ENCODE data around the gene SCUBE3.
A peak's percentile ranks its signal among the peaks of the same experiment; 100 is the strongest.

SCUBE3 gene

DNA sequence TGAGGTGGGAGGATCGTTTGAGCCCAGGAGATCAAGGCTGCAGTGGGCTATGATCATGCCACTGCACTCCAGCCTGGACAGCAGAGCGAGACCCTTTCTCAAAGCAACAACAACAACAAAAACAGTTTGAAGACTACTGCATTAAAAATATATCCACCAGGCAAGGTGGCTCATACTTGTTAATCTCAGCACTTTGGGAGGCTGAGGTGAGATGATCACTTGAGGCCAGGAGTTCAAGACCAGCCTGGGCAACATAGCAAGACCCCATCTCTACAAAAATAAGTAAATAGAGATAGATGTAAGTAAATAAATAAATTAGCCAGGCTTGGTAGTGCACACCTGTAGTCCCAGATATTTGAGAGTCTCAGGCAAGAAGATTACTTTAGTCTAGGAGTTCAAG lies 58.2 kb downstream of the SCUBE3 start:
- DNase-seq (ENCODE audit: low spot score): no peak

- no peak for DNase-seq (ENCODE audit: low spot score)
Observed at GRCh38 chr6:35273822-35274559, 60.2 kb downstream of the SCUBE3 start.

DNA sequence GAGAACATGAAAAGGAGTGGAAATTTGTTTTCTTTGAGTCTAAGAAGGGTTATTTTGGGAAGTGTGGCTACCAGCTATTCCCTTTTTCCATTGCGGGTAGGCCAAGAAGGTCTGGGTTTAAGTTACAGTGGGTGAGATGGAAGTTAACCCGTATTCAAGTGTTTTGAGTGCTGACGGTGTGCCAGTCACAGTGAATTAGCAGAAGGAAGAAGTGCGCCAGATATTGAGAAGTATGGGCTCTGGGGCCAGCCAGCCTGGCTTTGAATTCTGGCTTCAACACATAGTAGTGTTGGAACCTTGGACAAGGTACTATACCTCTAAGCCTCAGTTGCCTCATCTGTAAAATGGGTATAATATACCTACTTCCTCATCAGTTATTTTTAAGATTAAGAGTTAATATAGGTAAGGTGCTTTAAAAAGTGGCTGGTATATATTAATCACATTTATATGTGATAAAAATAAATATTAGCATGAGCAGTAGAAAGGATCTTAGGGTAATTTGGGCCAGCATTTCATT lies 62.0 kb downstream of the SCUBE3 start:
- no peak for DNase-seq (ENCODE audit: low spot score)

GRCh38 chr6:35278708-35279107 lies 65.0 kb downstream of the SCUBE3 start:
- DNase-seq (ENCODE audit: low spot score): no peak

- no peak for DNase-seq (ENCODE audit: low spot score)
Observed at GRCh38 chr6:35280903-35281302, 67.1 kb downstream of the SCUBE3 start.

GRCh38 chr6:35282472-35282871 lies 68.7 kb downstream of the SCUBE3 start:
- DNase-seq (ENCODE audit: low spot score): no peak

- DNase-seq (ENCODE audit: low spot score): no peak
Observed at GRCh38 chr6:35283361-35283760, 69.6 kb downstream of the SCUBE3 start.

DNA sequence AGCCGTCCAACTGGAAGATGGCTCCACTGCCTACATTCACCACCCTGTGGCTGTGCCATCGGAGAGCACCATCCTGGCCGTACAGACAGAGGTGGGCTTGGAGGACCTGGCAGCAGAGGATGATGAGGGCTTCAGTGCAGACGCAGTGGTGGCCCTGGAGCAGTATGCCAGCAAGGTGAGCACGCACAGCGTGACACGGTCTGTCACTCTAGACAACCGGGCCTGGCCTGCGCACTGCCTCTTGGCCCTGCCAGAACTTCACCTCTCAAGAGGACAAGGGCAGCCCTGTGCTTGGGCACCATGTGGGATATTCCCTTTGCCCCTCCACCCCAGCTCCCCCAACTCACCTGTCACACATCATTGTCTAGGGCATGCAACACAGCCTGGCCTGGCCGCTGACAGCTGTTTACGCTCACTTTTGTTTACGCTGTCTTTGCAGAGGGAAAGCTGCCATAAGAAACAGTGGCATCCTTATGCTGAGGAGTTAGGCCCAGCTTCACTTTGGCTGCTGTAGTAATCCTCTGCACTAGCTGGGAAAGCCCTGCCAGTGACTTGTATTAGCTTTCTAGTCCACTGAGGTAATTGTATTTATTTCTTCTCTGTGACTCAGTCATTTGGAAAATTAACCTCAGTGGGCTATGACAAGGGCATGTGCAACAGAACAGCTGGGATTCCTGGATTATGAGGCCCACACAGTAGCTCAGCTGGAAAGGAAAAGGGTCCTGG lies 74.1 kb downstream of the SCUBE3 start:
- no peak for DNase-seq (ENCODE audit: low spot score)

GRCh38 chr6:35288834-35289233 lies 75.1 kb downstream of the SCUBE3 start:
- no peak for DNase-seq (ENCODE audit: low spot score)

- no peak for DNase-seq (ENCODE audit: low spot score)
Observed at GRCh38 chr6:35291491-35291890, 77.7 kb downstream of the SCUBE3 start.

DNA sequence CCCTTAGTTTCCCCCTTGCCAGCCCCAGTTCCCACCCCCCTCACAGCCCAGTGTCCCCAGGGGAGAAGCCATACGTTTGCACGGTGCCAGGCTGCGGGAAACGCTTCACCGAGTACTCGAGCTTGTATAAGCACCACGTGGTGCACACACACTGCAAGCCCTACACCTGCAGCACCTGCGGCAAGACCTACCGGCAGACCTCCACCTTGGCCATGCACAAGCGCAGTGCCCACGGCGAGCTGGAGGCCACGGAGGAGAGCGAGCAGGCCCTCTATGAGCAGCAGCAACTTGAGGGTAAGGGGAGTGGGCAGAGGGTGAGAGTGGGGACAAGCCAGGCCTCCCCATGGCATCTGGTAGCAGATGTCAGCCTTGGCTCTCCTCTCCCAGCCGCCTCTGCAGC lies 78.7 kb downstream of the SCUBE3 start:
- DNase-seq (ENCODE audit: low spot score): no peak

DNA sequence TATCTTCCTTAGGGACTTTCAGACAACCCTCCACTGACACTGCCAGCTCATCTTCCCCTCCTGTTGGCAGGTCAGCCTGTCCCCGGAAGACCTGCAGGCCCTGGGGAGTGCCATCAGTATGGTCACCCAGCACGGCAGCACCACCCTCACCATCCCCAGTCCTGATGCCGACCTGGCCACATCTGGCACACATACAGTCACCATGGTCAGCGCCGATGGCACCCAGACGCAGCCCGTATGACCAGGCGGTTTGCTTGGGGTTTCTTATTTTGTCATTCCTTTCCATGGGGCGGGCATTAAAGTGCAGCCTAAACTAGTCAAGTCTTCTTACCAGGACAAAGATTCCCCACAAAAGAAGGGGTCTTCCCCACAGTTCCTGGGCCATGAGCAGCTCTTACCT lies 79.9 kb downstream of the SCUBE3 start:
- no peak for DNase-seq (ENCODE audit: low spot score)

DNA sequence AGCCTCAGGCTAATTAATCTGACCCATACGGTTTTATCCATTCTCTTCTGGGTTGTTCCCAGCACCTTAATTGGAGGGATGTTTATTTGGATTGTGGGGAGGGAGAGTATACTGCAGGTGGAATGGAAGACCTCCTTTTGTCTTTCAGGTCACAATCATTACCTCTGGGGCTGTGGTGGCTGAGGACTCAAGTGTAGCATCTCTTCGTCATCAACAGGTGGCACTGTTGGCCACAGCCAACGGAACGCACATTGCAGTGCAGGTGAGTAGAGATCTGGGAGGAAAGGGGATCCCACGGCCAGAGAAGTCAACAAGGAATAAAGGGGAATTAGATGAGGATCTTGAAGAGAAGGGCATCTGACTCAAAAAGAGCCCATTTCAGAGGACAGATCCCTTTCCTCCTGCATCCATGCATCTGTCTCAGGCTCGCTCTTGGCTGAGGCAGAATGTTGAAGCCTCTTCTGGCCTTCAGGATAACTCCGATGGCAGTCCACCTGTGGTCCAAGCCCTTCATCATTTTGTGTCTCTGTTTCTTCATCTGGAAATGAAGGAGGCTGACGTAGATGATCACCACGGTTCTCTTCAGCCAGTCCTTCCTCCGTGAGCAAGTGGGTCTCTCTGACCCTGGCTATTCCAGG lies 80.7 kb downstream of the SCUBE3 start:
- DNase-seq (ENCODE audit: low spot score): no peak

- no peak for DNase-seq (ENCODE audit: low spot score)
Observed at GRCh38 chr6:35295036-35295435, 81.3 kb downstream of the SCUBE3 start.

DNA sequence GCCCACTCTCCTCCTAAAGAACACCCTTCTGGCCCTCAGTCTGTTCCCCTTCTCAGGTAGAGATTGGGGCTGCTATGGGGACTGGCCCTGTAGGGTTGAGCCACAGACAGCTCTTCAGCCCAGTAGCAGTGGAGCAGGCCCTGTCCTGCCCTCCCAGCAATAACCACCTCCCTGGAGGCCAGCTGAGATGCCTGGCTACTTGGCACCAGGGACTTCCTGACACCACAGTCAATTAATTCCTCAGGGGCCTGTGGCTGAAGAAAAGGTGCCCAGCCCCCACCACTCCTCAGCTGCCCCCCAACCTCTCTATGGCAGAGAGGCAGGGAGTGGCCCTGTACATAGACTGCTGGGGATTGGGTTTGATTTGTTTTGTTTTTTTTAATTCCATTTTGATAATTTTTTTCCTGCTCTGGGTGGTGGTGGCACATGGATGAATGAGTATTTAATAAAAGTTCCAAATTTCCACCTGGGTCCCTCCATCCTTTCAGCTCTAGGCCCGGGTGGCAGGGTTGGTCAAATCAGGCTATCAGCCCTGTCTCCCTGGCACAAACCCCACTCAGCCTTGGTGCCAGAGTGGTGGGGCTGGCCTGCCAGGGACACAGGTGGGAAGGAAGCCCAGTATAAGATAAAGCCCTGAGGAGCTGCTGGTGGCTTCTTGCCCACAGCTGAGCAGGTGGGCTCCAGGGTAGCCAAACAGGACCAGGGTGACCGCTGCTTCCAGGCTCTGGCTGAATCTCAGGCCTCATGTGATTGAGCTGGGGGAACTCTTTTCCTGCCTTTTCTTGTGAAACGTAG lies 82.0 kb downstream of the SCUBE3 start:
- DNase-seq (ENCODE audit: low spot score): no peak

GRCh38 chr6:35296931-35297600 lies 83.3 kb downstream of the SCUBE3 start:
- DNase-seq (ENCODE audit: low spot score): no peak

DNA sequence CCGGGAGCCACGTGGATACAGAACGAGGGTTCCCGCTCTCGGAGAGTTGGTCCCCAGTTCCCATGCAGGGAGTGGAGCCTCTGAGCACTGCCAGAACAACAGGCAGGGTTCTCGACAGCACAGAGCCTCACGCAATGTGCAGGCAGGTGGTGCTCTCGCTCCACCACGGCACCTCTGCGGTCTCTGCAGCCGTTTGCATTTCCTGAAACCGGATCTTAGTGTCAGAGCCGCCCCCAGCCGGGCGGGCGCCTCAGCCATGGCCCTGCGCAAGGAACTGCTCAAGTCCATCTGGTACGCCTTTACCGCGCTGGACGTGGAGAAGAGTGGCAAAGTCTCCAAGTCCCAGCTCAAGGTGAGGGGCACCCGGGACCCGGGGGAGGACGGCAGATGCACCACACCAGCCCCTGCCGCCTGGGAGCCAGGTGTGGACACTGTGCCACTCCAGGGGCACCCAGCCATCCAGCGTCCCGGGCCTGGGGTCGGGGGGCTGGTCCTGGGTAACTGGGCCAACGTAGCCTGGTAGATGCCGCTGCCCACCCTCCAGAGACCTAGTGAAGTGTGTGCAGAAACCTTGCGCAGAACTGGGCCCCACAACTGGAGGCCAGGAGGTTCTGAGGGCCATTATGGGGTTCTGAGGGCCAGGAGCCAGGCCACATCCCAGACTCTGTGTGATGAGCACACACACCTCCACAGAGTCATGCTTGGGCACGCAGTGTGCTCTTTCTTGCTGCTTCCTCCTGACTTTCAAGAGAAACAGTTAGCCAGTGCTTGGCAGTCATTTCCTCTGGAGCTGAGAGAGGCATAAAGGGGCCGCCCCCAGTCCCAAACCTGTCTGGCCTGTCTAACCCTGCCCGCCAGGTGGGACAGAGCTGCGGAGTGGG lies 84.1 kb downstream of the SCUBE3 start, which contains the start of gene DEF6:
DEF6 (plus strand) TSS at position 218 of the 881 bp plus-strand sequence; CDS start at position 257, 39 bp downstream.
- DNase-seq (ENCODE audit: low spot score): peak; percentile 29

DNA sequence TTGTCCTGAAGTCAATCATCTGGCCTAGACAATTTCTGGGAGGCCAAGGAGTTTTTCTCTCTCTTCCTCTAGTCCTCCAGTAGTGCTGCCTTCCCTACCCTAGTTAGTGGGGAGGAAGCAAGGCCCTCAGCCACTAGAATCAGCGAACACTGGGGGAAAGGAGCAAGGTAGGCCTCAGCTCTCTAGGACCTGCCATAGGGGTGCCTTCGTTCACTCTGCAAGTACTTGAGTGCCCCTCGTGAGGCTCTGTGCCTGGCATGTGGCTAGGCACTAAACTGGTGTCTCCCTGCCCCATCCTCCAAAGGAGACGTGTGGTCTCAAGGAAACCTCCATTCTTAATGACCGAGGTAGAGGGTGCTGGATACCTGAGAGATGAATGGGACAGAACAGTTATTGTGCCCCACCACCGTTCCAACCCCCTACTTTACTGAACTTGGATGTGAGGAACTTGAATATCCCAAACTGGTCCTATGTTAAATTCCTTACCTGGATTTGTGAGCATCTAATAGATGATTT lies 84.9 kb downstream of the SCUBE3 start:
- no peak for DNase-seq (ENCODE audit: low spot score)

DNA sequence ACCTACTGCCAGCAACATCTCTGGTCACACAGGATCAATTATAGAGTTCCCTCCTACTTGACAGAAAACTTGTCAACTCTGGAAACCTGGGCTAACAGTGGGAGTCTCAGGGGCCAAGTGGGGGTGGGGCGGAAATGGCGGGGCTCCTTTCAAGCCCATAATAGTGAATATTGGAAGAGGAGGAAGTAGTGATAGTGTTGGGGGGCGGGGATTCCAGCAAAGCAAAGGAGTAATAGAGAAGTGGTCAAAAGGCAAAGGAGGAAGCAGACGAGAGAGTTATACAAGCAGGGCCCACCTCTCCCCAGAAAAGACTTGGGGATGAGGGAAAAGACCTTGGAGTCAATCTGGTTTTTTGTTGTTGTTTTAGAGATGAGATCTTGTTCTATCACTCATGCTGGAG lies 85.9 kb downstream of the SCUBE3 start:
- no peak for DNase-seq (ENCODE audit: low spot score)

- DNase-seq (ENCODE audit: low spot score): no peak
Observed at GRCh38 chr6:35300848-35301247, 87.1 kb downstream of the SCUBE3 start.
